KOPT-K1 (cell line): ENCODE measurements around the gene EXOC4.

Source experiments
- H3K27ac ChIP-seq: fragments of 200-600 bp; sonication (generic); 2 replicates; pipeline ENCODE4 v1.5.1; 2016; ENCODE audit warnings: antibody characterized with exemption, mild to moderate bottlenecking, low read depth, low read length; ENCODE audit not compliant: poor library complexity, severe bottlenecking
- H3K36me3 ChIP-seq: fragments of 200-600 bp; sonication (generic); 2 replicates; pipeline ENCODE4 v1.5.1; 2017; ENCODE audit warnings: antibody characterized with exemption, mild to moderate bottlenecking, low read length, moderate library complexity; ENCODE audit not compliant: insufficient read depth
- H3K9me3 ChIP-seq: fragments of 200-600 bp; sonication (generic); 2 replicates; pipeline ENCODE4 v1.5.1; 2017; ENCODE audit warnings: antibody characterized with exemption, low read length, mild to moderate bottlenecking; ENCODE audit not compliant: insufficient read depth, poor library complexity, severe bottlenecking

The EXOC4 gene

DNA sequence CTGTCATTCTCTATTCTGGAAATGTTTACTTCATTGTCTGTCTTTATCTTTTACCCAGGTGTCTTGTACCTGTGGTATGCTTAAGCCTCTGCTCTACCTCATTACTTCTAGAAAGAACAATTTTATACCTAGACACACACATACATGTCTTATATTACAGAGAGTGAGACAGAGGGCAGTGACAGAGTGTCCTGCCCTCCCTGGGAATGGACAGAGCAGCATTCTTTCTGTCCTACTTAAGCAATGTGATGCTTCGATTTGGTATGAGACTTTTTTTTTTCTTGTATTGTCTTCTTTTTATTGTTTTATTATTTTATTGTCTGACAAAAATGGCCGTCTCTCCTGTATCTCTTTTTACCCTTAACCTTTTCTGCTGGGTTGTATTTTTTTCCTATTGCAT, 286.1 kb downstream of the EXOC4 start:
- Histone ChIP-seq H3K27ac (no peak overlapping the region), H3K36me3 (no peaks in the 10 kb centered on the region), H3K9me3 (no peaks in the 10 kb centered on the region)

- H3K9me3 ChIP-seq, result no peaks in the 10 kb centered on the region
- no peak overlapping the region for H3K27ac ChIP-seq
- no peaks in the 10 kb centered on the region for H3K36me3 ChIP-seq
These were observed 287.4 kb downstream of the EXOC4 start for GRCh38 chr7:133540096-133540860.

GRCh38 chr7:133542209-133542780, 289.4 kb downstream of the EXOC4 start:
- H3K36me3 ChIP-seq, result no peaks in the 10 kb centered on the region
- H3K9me3 ChIP-seq, result no peaks in the 10 kb centered on the region
- H3K27ac ChIP-seq, result no peak overlapping the region

DNA sequence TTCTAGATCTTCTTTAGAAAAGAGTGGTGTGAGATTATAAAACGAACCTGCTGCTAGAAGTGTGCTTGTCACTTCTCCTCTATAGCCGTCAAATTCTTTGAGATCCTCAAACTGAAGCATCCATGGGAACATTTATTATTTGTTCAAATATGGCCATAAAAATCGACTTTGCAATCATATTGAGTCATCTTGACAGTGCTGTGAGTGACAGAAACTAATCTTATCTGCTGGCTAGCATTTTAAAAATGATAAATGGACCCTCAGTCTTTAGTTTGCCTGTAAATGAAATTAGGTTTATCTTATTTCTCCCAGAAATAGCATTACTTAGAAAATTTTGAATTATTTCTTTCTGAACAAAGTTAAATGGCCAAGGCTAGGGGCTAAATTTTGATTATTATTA, 290.8 kb downstream of the EXOC4 start:
- Histone ChIP-seq H3K36me3 (no peaks in the 10 kb centered on the region), H3K9me3 (no peaks in the 10 kb centered on the region)

DNA sequence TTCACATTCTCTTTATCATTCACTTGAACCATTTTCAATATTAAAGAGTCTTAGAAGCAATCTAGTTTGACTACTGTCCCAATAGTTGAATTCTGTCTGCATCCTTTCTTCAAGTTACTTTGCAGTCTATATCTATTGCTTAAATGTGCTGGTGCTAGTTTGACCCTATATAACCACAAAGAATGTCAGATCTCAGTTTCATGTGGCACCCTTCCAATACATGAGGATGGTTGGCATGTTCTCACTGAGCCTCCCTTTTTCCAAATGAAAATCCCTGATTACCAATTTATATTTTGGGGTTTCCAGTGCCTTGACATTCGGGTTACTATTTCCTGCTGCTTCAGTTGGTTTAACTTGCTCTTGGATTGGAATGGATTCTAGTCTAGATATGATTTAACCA, 292.7 kb downstream of the EXOC4 start:
- no peaks in the 10 kb centered on the region for H3K36me3 ChIP-seq
- no peaks in the 10 kb centered on the region for H3K9me3 ChIP-seq
- H3K27ac ChIP-seq, result no peak overlapping the region

More for the DNA sequence above, 290.8 kb downstream of the EXOC4 start:
- no peak overlapping the region for H3K27ac ChIP-seq

DNA sequence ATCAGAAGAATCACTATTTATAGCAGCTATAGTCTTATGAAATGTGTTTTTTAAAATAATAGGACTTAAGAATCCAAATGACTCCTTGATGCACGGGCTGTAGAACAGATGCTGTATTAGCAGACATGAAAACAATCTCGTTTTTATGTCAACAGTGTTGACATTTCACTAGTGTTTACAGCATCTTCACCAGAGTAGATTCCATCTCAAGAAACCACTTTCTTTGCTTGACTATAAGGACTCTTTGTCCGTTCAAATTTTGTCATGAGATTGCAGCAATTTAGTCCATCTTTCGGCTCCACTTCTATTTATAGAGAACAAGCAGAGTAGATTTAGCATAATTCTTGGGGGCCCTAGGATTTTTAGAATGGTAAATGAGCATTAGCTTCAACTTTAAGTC, 295.1 kb downstream of the EXOC4 start:
- Histone ChIP-seq H3K27ac (no peak overlapping the region), H3K36me3 (no peaks in the 10 kb centered on the region), H3K9me3 (no peaks in the 10 kb centered on the region)

GRCh38 chr7:133549633-133550032, 296.8 kb downstream of the EXOC4 start:
- H3K36me3 ChIP-seq, result no peaks in the 10 kb centered on the region
- H3K9me3 ChIP-seq, result no peaks in the 10 kb centered on the region
- no peak overlapping the region for H3K27ac ChIP-seq

- Histone ChIP-seq H3K36me3 (no peaks in the 10 kb centered on the region), H3K27ac (no peak overlapping the region), H3K9me3 (no peaks in the 10 kb centered on the region)
These were observed 297.3 kb downstream of the EXOC4 start for GRCh38 chr7:133550145-133550544.

DNA sequence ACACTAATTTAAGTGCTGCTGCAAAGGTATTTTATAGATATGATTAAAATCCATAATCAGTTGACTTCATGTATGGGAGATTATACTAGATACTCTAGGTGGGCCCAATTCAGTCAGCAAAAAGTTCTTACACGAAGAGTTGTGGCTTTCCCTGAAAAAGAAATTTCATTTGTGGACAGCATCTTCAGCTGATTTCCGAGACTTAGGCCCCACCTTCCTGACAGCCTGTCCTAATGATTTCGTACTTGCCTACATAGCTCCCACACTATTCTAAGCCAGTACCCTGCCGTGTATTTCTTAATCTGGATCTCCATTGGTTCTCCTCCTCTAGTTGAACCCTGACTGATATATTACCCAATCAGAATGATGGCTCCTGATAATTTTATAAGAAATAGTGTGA, 297.9 kb downstream of the EXOC4 start:
- Histone ChIP-seq H3K36me3 (no peaks in the 10 kb centered on the region), H3K27ac (no peak overlapping the region), H3K9me3 (no peaks in the 10 kb centered on the region)

GRCh38 chr7:133551466-133551865, 298.6 kb downstream of the EXOC4 start:
- no peaks in the 10 kb centered on the region for H3K9me3 ChIP-seq
- H3K27ac ChIP-seq, result no peak overlapping the region
- no peaks in the 10 kb centered on the region for H3K36me3 ChIP-seq

DNA sequence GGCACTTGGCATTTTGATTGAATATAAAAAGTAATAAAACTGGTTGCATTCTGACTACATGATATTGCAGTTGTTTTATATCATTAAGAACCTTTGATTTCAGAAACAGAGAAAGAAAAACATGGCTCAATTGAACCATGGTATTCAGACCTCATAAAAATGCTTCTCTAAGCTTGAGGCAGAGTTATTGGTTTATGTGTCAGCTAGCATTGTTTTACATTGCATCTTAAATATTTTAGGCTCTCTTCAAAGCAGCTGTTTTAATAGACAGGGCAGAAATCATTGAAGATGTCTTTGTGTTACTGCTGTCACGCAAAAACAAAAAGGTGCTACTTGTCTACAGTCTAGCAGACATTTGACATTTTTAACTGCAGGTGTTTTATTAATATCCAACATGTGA, 299.2 kb downstream of the EXOC4 start:
- Histone ChIP-seq H3K27ac (no peak overlapping the region), H3K9me3 (no peaks in the 10 kb centered on the region), H3K36me3 (no peaks in the 10 kb centered on the region)

DNA sequence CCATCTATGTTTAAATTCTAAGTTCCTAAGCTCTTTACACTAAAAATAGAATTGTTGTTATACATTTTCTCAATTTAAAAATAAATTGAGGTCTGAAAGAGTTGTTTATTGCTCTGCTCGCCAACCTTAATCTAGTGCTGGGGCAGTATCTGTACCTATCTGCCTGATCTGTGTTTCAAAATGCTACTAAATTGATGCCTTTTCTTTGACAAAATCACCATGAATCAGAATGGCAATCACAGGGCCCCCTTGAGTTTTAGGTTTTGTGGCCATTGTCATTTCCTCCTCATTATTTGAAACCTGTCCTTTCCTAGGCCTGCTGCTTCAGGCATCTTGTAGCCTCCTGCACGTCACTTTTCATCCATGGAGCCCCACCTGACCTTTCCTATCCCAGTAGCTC, 301.5 kb downstream of the EXOC4 start:
- H3K36me3 ChIP-seq, result no peaks in the 10 kb centered on the region
- no peaks in the 10 kb centered on the region for H3K9me3 ChIP-seq
- H3K27ac ChIP-seq, result no peak overlapping the region

GRCh38 chr7:133556048-133556447, 303.2 kb downstream of the EXOC4 start:
- H3K27ac ChIP-seq, result no peak overlapping the region
- H3K36me3 ChIP-seq, result no peaks in the 10 kb centered on the region
- H3K9me3 ChIP-seq, result no peaks in the 10 kb centered on the region

DNA sequence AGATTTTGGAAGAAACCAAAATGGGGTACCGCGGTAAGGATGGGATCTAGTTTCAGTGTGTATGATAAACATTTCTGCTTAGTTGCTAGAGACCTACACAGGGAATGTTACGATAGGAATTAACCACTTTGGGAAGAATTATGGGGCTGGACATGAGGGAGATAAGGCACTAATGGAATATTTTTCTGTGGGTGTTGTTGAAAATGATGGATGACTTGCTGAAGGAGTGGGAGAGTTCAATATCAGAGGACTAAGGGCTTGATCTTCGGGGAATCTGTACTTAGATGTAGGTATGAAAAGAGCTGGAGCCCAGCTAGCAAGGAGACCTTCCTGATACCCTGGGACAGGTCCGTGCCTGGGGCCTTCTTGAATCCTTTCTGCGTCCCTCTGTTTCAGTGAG, 303.7 kb downstream of the EXOC4 start:
- Histone ChIP-seq H3K36me3 (no peaks in the 10 kb centered on the region), H3K9me3 (no peaks in the 10 kb centered on the region), H3K27ac (no peak overlapping the region)

GRCh38 chr7:133560900-133561299, 308.0 kb downstream of the EXOC4 start:
- Histone ChIP-seq H3K36me3 (no peaks in the 10 kb centered on the region), H3K27ac (no peak overlapping the region), H3K9me3 (no peaks in the 10 kb centered on the region)

DNA sequence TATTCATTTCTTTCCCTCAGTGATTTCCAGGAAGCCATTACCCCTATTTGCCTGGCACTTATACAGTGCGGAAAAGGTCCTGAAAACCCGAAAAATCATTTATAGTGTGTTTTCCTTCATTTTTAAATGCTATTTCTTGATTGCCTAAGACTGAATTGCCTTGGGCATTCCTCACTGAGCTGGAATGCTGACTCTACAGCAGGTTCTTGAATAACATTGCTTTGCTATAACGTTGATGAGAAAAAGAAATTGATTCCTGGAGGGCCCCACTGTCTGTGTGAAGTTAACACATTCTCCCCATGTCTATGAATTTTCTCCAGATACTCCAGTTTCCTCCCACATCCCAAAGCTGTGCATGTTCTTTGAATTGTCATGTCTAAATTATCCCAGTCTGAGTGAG, 308.5 kb downstream of the EXOC4 start:
- H3K36me3 ChIP-seq, result no peaks in the 10 kb centered on the region
- no peaks in the 10 kb centered on the region for H3K9me3 ChIP-seq
- no peak overlapping the region for H3K27ac ChIP-seq
